Astrocyte (in vitro differentiated cells and primary cell): ENCODE measurements around the gene PAK6. TPM values are rescaled to one million over a fixed set of nuclear protein-coding genes. Genes with fewer than 3 reads are reported as not detected.

Experiments used
- DNase-seq: peaks from one replicate; pipeline ENCODE4 v3.0.0-alpha.2; 2010; ENCODE audit warnings: low read depth
- FAIRE-seq: peaks from 2 replicates; lab custom pipeline; 2011; peaks lifted over from hg19 to GRCh38; lab: Jason Lieb, UNC
- H2AFZ ChIP-seq: 2 replicates; pipeline ENCODE4 v1.6.0; 2012; ENCODE audit warnings: low read depth, low read length, inconsistent platforms
- H3K27ac ChIP-seq: 2 replicates; pipeline ENCODE4 v1.5.1; 2011; ENCODE audit warnings: low read depth, low read length, inconsistent platforms
- H3K27me3 ChIP-seq: 2 replicates; pipeline ENCODE4 v1.6.0; 2011; ENCODE audit warnings: low read length, inconsistent platforms; ENCODE audit not compliant: insufficient read depth
- H3K36me3 ChIP-seq: 2 replicates; pipeline ENCODE4 v1.5.1; 2011; ENCODE audit warnings: low read length, inconsistent platforms; ENCODE audit not compliant: insufficient read depth
- H3K4me1 ChIP-seq: 2 replicates; pipeline ENCODE4 v1.5.1; 2011; ENCODE audit warnings: low read length, inconsistent platforms; ENCODE audit not compliant: insufficient read depth
- H3K4me2 ChIP-seq: 2 replicates; pipeline ENCODE4 v1.6.0; 2012; ENCODE audit warnings: low read length, inconsistent platforms
- H3K4me3 ChIP-seq: 2 replicates; pipeline ENCODE4 v1.5.1; 2011; ENCODE audit warnings: low read depth, mild to moderate bottlenecking, low read length, inconsistent platforms; ENCODE audit not compliant: insufficient read depth
- H3K79me2 ChIP-seq: 2 replicates; pipeline ENCODE4 v1.6.0; 2012; ENCODE audit warnings: mild to moderate bottlenecking, low read length, inconsistent platforms; ENCODE audit not compliant: insufficient read depth
- H3K9ac ChIP-seq: 2 replicates; pipeline ENCODE4 v1.6.0; 2012; ENCODE audit warnings: mild to moderate bottlenecking, low read length, inconsistent platforms
- H3K9me3 ChIP-seq: 2 replicates; pipeline ENCODE4 v1.5.1; 2012; ENCODE audit warnings: low read depth, mild to moderate bottlenecking, low read length, inconsistent platforms; ENCODE audit not compliant: insufficient read depth
- H4K20me1 ChIP-seq: 2 replicates; pipeline ENCODE4 v1.6.0; 2012; ENCODE audit warnings: low read length, inconsistent platforms; ENCODE audit not compliant: insufficient read depth
- H3K27ac Mint-ChIP-seq: one replicate; pipeline ENCODE4 v1.8.0; 2021; ENCODE audit warnings: mild to moderate bottlenecking, mixed read lengths; ENCODE audit not compliant: unreplicated experiment
- H3K27me3 Mint-ChIP-seq: one replicate; pipeline ENCODE4 v1.8.0; 2021; ENCODE audit warnings: low read depth, mixed read lengths; ENCODE audit not compliant: unreplicated experiment
- H3K36me3 Mint-ChIP-seq: one replicate; pipeline ENCODE4 v1.8.0; 2021; ENCODE audit warnings: low read depth, mixed read lengths; ENCODE audit not compliant: unreplicated experiment
- H3K4me1 Mint-ChIP-seq: one replicate; pipeline ENCODE4 v1.8.0; 2021; ENCODE audit warnings: low read depth, mixed read lengths; ENCODE audit not compliant: unreplicated experiment
- H3K4me3 Mint-ChIP-seq: one replicate; pipeline ENCODE4 v1.8.0; 2021; ENCODE audit warnings: mild to moderate bottlenecking, moderate library complexity, mixed read lengths; ENCODE audit not compliant: unreplicated experiment
- H3K9me3 Mint-ChIP-seq: one replicate; pipeline ENCODE4 v1.8.0; 2021; ENCODE audit warnings: mild to moderate bottlenecking, mixed read lengths; ENCODE audit not compliant: unreplicated experiment
- CTCF ChIP-seq: IDR thresholded peaks from 2 replicates; pipeline ENCODE4 v1.5.1; 2011; ENCODE audit warnings: low read depth, mild to moderate bottlenecking, inconsistent platforms, low read length, moderate library complexity; ENCODE audit not compliant: insufficient read depth
- EZH2 ChIP-seq: IDR thresholded peaks from 2 replicates; pipeline ENCODE4 v1.6.1; 2012; ENCODE audit warnings: mild to moderate bottlenecking, low read length, inconsistent platforms; ENCODE audit not compliant: insufficient read depth
- total RNA-seq: library from RNA; stranded (reverse); gene quantifications from 2 replicates; pipeline ENCODE4 v1.2.1, GENCODE V29; 2021

The PAK6 gene
- total RNA-seq, 1 donor from 2014 or later = 1.1 TPM

- Histone ChIP-seq H3K79me2 (no peaks in the 10 kb centered on the region), H3K4me1 (peaks cover 9% of the 10 kb centered on the region), H3K27ac (no peak overlapping the region), H3K27me3 (no peaks in the 10 kb centered on the region), H3K9ac (no peak overlapping the region), H3K4me2 (no peak overlapping the region), H4K20me1 (no peaks in the 10 kb centered on the region), H3K9me3 (no peaks in the 10 kb centered on the region), H3K4me3 (no peak overlapping the region), H2AFZ (no peak overlapping the region), H3K36me3 (no peaks in the 10 kb centered on the region)
- peaks cover 3% of the 10 kb centered on the region for H3K36me3 Mint-ChIP-seq
- DNase-seq (no peak), FAIRE-seq (no peak)
- H3K4me3 Mint-ChIP-seq = no peak overlapping the region
- peaks cover 1% of the 10 kb centered on the region for H3K9me3 Mint-ChIP-seq
- no peak overlapping the region for H3K27ac Mint-ChIP-seq
- TF ChIP-seq CTCF (no peak), EZH2 (no peak)
- peaks cover 22% of the 10 kb centered on the region for H3K4me1 Mint-ChIP-seq
- H3K27me3 Mint-ChIP-seq = peaks cover 36% of the 10 kb centered on the region
Measured at GRCh38 chr15:40245666-40246450, 7.0 kb downstream of the PAK6 start.

- no peak overlapping the region for H3K27ac Mint-ChIP-seq
- Histone ChIP-seq H3K9me3 (no peaks in the 10 kb centered on the region), H3K4me2 (no peak overlapping the region), H4K20me1 (no peaks in the 10 kb centered on the region), H2AFZ (no peak overlapping the region), H3K4me3 (no peak overlapping the region), H3K36me3 (no peaks in the 10 kb centered on the region), H3K9ac (no peak overlapping the region), H3K27me3 (peaks cover 3% of the 10 kb centered on the region), H3K79me2 (no peaks in the 10 kb centered on the region), H3K4me1 (peaks cover 9% of the 10 kb centered on the region), H3K27ac (no peak overlapping the region)
- FAIRE-seq = no peak
- H3K36me3 Mint-ChIP-seq = peaks cover 3% of the 10 kb centered on the region
- no peak for DNase-seq
- peaks cover 22% of the 10 kb centered on the region for H3K4me1 Mint-ChIP-seq
- peaks cover 43% of the 10 kb centered on the region for H3K27me3 Mint-ChIP-seq
- no peak overlapping the region for H3K4me3 Mint-ChIP-seq
- H3K9me3 Mint-ChIP-seq = peaks cover 1% of the 10 kb centered on the region
- TF ChIP-seq EZH2 = no peak
- no peak for TF ChIP-seq CTCF
Measured at GRCh38 chr15:40246496-40247280, 7.8 kb downstream of the PAK6 start.
